COLO668 (cell line): ENCODE data around the gene ACTL7A.

ENCODE experiments used
- DNase-seq: peaks from one replicate; lab custom pipeline; 2025; ENCODE audit not compliant: unreplicated experiment; lab: John Stamatoyannopoulos, UW

The ACTL7A gene

DNA sequence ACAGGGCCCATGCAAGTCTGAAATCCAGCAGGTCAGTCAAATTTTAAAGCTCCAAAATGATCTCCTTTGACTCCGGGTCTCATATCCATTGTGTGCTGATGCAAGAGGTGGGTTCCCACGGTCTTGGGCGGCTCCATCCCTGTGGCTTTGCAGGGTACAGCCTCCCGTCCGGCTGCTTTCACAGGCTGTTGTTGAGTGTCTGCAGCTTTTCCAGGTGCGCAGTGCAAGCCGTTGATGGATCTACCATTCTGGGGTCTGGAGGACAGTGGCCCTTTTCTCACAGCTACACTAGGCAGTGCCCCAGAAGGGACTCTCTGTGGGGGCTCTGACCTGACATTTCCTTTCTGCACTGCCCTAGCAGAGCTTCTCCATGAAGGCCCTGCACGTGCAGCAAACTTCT, 13.8 kb upstream of the ACTL7A start:
- DNase-seq: peak; percentile 26

DNA sequence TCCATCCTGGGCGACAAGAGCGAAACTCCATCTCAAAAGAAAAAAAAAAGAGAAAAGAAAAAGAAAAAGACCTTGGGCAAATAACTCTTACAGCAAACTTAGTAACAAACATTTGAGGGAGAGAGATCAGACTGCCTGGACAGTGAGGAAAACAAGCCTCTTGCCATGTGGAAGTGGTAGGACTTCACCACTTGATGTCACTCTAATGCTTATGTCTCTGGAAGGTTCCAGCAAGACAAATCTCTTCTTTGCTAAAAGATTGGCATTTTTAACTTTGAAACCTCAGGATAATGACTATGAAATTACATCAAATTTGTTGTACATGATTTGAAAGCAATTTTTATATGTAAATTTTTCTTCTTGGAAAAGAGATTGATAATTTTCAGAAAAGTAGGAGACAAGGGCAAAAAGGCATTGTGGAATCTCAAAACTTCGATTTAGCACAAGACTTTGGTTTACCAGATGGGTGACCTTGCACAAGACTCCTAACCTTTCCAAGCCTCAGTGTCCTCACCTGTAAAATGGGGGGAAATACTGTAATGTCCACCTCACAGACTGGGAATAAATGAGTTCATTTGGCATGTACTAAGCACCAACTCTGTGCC, 11.7 kb upstream of the ACTL7A start:
- no peak for DNase-seq

- no peak for DNase-seq
Measured at GRCh38 chr9:108851138-108851537, 10.9 kb upstream of the ACTL7A start.

- DNase-seq: no peak
Measured at GRCh38 chr9:108852079-108852478, 10.0 kb upstream of the ACTL7A start.

GRCh38 chr9:108854094-108854493, 8.0 kb upstream of the ACTL7A start:
- no peak for DNase-seq

DNA sequence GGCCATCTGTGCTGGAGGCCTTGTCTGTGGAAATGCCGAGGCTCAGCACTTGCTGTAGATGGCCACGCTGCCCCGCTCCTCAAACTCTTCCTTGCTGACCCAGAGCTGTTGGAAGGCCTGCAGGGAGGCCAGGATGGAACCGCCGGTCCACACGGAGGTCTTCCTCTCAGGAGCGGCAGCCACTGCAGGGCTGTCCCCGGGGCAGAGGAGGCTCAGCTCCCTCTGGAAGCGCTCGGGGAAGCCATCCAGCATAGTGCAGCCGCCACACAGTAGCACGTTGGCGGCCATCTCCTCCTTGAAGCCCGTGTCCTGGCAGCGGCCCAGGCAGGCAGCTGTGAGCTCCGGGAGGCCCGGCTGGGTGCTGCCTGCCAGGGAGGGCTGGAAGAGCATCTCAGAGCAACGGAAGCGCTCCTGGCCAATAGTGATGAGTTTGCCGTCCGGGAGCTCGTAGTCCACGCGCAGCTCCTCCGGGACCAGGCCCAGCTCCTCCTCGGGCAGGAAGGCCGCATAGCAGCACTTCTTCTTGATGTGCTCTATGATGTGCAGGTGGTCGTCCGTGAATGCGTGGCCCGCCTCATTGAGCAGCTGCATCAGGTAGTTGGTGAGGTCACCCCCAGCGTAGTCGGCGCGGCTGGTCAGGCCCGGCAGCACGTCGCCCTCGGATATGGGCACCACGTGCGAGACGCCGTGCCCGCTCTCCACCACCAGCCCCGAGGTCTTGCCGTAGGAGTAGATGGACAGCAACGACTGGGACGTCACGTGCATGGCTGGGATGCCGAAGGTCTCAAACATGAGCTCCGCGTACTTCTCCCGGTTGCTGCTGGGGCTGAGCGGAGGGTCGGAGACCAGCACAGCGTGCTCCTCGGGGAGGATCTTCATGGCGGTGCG, 7.2 kb upstream of the ACTL7A start:
- DNase-seq: no peak

DNA sequence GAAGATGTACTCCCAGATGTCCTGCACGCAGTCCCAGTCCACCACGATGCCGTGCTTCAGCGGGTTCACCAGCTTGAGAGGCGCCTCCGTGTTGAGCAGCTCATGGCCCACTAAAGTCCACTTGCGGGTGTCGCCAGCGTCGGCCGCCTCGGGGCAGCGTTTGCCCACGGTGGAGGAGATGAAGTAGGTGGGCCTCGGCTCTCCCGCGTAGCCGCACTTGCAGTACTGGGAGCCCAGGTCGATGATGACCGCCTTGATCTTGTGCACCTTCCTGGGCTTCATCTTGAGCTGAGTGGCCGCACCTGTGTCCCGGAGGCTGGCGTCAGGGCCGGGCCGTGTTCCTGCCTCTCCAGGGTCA, 6.6 kb upstream of the ACTL7A start:
- DNase-seq: no peak

- no peak for DNase-seq
Measured at GRCh38 chr9:108855888-108856287, 6.2 kb upstream of the ACTL7A start, which contains the start of gene ACTL7B. ACTL7B (minus strand) TSS chr9:108855986; CDS start chr9:108855930, 56 bp downstream.

DNA sequence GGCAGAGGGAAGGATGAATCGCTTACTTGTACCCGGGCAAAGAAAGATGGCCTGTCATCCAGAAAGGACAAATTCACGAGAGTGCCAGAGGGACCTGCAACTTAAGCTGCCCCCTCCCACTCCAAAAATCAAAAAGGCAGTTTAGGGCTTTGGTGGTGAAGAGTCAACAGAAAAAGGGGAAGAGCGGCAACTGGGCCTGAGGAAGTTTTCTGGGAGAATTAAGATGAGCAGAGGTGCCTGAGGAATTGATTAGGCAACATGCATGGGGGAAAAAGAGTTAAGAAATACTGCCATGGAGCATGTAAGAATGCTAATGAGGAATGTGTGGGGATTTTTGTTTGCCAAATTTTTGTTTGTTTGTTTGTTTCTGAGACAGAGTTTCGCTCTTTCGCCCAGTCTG, 4.5 kb upstream of the ACTL7A start:
- DNase-seq: no peak

GRCh38 chr9:108859459-108860114, 2.5 kb upstream of the ACTL7A start:
- peak; percentile 16 for DNase-seq

GRCh38 chr9:108860354-108860753, 1.7 kb upstream of the ACTL7A start:
- DNase-seq: no peak

DNA sequence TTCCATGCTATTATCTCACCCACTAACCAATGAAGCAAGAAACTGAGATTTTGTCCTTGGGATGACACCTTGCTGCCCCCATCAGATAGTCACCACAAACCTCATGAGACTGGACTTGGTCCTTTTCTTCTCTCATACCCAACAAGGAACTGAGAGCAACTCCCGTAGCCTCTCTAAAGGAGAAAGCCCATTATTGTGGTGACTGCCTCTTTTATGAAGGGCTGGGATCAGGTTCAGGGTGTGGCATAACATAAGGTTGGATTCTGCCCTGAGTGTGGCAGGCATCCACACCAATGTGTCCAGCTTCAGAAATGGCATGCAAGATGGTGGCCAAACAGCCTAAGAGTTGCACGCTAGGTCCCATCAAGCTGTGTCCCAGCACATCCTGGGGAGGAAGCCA, 1.3 kb upstream of the ACTL7A start:
- DNase-seq: no peak

GRCh38 chr9:108861464-108861863, 602 bp upstream of the ACTL7A start:
- DNase-seq: no peak

- no peak for DNase-seq
Measured at GRCh38 chr9:108863891-108864290, 1.8 kb downstream of the ACTL7A start.

DNA sequence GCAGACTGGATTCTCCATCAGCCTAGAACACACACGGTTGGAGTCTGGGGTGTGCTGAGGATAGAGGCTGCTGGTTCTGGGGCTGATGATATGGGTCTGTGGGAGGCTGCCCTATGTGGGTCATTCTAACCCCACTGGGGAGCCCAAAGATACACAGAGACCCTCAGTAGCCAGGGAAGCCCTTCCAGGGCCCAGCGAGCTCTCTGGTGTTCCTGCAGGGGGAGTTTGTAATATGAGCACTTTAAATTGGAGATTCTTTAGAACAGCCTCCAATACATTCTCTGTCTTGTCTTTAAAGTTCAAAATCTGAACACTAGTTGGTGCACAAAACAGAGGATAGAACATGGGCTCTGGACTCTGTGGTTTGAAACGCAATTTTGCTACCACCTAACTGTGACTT, 2.4 kb downstream of the ACTL7A start:
- no peak for DNase-seq

GRCh38 chr9:108865037-108865436, 3.0 kb downstream of the ACTL7A start:
- DNase-seq: no peak

GRCh38 chr9:108866001-108866420, 3.9 kb downstream of the ACTL7A start:
- DNase-seq: no peak

- DNase-seq: no peak
Measured at GRCh38 chr9:108867116-108867515, 5.0 kb downstream of the ACTL7A start.

DNA sequence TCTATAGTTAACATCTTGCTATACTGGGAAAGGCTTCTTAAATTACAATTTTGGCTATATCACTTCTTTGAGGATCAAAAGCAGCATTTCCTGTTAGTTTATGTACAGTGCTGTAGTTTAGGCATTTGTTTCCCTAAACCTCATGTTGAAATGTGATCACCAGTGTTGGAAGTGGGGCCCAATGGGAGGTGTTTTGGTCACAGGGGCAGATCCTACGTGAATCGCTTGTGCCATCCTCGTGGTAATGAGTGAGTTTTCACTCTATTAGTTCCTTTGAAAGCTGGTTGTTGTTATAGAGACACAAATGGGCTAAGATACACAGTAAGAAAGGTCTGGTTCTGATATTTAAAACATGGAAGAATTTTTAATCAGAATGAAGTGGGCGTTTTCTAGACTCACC, 5.8 kb downstream of the ACTL7A start:
- no peak for DNase-seq

- no peak for DNase-seq
Measured at GRCh38 chr9:108869092-108869725, 7.1 kb downstream of the ACTL7A start.

DNA sequence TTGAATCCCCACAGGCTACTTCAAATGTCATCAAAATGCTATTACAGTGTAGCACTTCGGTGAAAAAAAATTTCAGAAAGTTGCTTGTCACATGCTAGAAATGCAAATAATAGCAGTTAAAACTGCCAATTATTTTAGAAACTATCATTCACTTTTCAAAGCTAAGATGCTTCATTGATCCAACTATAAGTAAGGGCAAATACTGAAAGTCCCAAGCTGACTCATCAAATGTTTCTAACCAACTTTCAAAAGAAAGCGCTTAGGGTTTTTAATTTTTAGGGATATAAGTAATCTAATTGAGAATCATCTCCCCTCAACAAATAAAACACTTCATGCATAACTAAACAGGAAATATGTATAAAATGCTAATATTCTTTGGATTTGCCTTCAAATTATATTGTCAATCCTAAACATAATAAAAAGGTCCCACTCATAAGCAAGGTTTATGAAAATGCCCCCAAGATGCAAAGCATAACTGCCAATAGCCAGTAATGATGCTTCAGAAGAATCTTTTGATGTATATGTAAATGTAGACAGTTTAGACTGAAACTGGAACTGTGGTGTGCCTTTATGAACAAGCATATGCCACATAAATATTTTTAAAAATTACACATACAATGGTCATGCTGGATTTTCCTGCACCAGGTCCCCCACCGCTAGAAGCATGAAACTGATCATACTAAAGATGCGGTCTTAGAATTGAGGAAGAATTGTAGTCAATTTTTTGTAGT, 12.2 kb downstream of the ACTL7A start:
- no peak for DNase-seq
